ENCODE results near the gene CCDC88C. TPM values are rescaled to one million over a fixed set of nuclear protein-coding genes. Genes with fewer than 3 reads are reported as not detected.
"Not testable (repeated sequence)": the region's sequence is repeated elsewhere in the genome, so short reads cannot be mapped to it uniquely, and the experiment has no call there.

Gene CCDC88C
- polyA plus RNA-seq, 3 donors = 35.8 to 45.9 (median 37.3) TPM

DNA sequence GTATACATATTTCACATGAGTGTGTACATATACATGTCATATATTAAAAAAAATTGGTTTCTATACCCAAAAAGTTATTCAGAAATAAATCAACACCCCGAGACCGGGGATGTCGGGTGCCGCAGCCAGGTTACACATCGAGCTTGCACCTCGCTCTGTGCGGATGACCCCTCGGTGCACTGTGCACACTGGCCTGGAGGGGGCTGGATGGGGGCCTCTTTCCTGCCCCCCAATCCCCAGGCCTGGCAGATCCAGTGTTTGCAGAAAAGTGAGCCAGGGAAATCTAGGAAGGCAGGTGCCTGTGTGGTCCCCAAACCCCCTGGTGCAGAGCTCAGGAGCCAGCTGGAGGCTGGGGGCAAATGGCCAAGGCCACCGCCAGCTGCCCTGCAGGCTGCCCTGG lies 146.0 kb downstream of the CCDC88C start:
- DNase-seq (ENCODE audit: extremely low read depth in 1 of 11, low read depth in 9 of 11, low spot score in 4 of 11) = no peak

DNA sequence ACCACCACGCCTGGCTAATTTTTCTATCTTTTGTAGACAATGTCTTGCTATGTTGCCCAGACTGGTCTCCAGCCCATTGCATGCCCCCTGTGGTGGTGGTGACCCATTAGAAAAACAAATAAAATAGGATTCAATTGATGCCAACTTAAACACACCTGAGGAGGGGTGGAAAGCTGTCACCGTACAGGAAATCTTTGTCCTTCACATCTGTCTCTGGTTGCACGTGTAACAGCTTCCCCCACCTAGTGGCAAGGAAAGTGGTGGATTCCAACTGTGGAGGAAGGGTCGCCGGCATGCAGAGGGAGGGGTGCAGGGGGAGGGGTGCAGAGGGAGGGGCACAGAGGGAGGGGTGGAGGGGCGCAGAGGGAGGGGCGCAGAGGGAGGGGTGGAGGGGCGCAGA lies 147.0 kb downstream of the CCDC88C start:
- no peak for DNase-seq (ENCODE audit: extremely low read depth in 1 of 11, low read depth in 9 of 11, low spot score in 4 of 11)

DNA sequence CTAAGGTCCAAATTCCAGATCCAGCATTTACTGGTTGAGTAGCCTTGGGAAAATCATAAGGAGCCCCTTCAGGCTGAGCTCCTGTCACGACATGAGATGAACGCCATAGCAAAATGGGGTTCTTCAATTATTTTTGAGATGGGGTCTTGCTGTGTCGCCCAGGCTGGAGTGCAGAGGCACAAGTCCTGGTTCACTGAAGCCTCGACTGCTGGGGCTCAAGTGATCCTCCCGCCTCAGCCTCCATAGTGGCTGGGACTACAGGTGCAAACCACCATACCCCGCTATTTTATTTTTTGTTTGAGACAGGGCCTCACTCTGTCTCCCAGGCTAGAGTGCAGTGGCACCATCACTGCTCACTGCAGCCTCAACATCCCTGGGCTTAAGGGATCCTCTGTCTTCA lies 147.4 kb downstream of the CCDC88C start:
- no peak for DNase-seq (ENCODE audit: extremely low read depth in 1 of 11, low read depth in 9 of 11, low spot score in 4 of 11)

DNA sequence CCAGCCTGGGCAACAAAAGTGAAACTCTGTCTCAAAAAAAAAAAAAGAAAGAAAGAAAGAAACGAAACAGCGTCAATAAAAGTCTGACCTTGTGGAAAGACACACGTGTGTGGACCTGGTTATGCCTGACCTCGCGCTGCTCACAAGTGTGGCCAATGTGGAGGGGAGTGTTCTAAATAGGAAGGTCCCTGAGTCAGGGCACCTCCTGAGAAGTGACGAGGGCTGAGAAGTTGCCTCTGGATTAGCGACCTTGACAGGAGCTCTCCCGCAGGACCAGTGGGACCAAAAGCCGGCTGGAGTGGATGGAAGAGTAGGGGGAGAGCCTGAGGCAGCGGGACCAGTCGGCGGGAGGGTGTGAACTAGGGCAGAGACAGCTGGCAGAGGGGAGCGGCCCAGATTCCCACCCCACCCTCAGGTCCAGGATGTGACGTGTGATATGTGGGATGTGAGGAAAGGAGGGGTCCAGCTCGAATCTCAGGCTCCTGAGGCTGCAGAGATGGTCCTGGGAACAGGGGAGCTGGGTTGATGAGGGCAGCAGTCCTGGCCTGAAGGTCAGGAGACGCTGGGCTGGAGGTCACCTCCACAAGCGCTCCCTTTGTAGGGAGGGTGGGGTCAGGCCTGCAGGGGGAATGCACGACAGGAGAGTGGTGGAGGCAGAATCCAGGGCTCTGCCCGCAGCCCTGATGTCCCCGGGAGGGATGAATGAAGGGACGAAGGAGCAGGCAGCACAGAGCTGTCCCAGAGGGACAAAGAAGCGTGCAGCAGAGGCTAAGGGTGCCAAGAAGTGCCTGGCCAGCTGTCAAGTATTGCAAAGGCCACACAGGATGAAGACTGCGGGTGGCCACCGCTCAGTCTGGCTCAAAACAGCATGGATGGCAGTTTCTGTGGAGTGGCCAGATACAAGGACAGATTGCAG lies 148.3 kb downstream of the CCDC88C start:
- DNase-seq (ENCODE audit: extremely low read depth in 1 of 11, low read depth in 9 of 11, low spot score in 4 of 11) = no peak

DNA sequence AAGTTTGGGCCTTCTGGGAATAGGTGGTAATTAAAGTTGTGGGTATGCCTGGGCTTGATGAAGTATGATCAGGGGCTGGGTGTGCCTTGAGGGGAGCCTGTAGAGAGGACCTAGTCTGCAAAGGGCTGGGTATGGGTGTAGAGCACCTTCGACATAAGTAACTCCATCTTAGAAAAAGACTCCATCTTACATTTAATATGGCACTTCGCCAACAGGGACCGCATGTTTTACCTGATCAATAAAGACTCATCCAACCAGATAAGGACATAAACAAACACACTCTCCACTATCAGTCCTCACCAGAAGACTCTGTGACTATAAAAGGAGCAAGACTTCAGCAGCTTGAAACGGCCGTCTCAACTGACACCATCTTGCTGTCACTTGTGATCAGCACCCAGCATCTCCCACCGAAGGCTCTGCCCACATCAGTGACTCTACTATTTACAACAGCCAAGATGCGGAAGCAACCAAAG lies 149.6 kb downstream of the CCDC88C start:
- DNase-seq (ENCODE audit: extremely low read depth in 1 of 11, low read depth in 9 of 11, low spot score in 4 of 11) = no peak

DNA sequence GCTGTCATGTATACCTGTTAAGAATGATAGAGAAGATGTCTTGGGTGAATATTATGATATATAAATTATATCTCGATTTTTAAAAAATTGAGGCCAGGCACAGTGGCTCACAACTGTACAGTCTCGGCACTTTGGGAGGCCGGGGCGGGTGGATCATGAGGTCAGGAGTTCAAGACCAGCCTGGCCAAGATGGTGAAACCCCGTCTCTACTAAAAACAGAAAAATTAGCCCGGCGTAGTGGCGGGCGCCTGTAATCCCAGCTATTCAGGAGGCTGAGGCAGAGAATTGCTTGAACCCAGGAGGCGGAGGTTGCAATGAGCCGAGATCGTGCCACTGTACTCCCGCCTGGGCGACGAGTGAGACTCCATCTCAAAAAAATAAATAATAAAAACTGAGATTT lies 151.3 kb downstream of the CCDC88C start:
- DNase-seq (ENCODE audit: extremely low read depth in 1 of 11, low read depth in 9 of 11, low spot score in 4 of 11) = not testable (repeated sequence)

DNA sequence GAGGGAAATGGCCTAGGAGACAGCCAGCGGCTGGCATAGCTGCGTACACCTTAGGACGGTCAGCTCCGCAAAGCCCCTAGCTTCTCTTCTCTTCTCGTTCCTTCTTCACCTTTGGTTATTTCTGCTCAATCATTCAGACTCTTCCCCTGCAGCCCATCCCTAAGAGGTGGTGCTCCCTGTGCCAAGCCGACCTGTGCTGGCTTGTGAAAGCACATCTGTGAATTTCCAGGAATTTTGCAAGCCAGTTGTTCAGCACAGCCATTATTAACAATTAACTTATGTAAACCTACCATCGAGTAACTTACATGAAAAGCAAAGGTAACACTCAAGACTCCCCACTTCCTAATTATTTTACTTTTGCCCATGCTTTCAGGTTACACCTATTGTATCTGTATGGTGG lies 152.2 kb downstream of the CCDC88C start:
- no peak for DNase-seq (ENCODE audit: extremely low read depth in 1 of 11, low read depth in 9 of 11, low spot score in 4 of 11)

DNA sequence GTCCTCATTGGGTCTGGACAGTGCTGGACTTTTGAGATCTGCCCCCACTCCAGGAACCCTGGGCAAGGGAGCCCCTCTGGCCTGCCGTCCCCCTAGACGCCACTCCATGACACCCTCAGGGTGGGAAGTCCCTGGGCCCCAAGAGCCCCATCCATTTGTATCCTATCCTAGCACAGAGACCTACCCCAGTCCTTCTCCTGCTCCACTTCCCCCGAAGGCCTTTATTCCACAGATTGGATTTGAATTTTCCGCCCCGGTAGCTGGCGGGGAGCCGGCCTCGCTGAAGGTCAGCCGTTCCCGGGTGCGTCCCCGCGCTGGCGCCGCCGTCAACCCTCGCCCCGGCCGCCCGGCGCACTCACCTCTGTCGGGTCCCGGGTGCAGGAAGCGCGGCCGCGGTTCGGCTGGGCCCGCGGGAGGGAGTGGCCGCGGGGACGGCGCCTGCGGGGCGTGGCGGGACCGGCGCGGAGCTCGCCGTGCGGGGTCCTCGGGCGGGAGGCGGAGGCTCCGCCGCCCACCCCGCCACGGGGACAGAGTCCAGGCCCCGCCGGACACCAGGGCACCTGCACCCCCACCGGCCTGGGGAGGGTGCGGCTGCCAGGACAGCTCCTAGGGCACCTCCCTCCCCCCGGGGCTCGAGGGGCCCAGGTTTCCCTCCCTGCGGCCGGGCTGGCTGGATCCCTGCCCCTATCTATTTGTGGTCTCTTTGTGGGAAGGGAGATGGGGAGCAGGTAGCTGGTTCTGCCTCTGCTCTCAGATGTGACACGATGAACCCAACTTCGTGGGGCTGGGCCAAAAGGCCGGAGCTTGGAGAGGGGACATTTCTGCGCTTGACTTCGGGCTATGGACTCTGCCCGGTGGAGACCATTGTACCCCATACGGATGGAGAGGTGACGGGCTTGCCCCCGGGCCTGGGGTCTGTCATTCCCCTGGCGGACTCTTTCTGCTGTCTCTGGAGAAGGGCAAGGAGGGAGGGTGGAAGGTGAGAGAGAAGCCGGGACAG lies 153.2 kb downstream of the CCDC88C start:
- no peak for DNase-seq (ENCODE audit: extremely low read depth in 1 of 11, low read depth in 9 of 11, low spot score in 4 of 11)

DNA sequence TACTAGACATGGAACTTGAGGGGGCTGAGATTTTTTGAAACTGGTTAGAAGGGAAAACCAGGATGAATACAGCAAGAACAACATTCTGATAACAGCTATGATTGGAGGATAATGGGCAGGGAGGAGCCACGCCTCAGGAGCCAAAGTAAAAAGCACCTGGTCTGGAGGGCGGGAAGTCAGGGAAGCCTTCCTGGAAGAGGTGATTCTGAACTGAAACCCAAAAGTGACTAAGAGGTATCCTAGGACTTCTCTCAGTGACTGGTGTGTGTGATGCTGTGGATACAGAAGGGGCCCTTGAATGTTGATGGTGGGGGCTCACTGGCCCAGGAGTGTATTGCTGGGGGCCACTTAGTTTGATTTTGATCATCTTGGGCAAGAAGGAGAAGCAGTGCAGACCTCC lies 154.3 kb downstream of the CCDC88C start:
- no peak for DNase-seq (ENCODE audit: extremely low read depth in 1 of 11, low read depth in 9 of 11, low spot score in 4 of 11)

DNA sequence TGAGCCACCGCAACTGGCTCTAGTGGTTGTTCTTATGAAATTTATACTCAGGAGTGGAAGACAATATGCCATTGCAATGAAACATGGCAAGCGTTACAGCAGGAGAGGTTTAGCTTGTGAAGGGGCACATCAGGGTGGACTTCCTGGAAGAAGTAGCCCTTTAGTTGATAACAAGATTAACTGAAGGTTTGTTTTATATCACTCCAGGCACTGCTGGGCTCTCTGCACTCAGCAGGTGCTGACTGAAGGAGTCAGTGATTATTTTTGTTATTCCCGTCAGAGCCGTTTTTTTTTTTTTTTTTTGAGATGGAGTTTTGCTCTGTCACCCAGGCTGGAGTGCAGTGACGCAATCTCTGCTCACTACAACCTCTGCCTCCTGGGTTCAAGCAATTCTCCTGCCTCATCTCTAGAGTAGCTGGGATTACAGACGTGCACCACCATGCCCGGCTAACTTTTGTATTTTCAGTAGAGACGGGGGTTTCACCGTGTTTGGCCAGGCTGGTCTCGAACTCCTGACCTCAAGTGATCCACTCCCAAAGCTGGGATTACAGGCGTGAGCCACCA lies 155.6 kb downstream of the CCDC88C start:
- no peak for DNase-seq (ENCODE audit: extremely low read depth in 1 of 11, low read depth in 9 of 11, low spot score in 4 of 11)

DNA sequence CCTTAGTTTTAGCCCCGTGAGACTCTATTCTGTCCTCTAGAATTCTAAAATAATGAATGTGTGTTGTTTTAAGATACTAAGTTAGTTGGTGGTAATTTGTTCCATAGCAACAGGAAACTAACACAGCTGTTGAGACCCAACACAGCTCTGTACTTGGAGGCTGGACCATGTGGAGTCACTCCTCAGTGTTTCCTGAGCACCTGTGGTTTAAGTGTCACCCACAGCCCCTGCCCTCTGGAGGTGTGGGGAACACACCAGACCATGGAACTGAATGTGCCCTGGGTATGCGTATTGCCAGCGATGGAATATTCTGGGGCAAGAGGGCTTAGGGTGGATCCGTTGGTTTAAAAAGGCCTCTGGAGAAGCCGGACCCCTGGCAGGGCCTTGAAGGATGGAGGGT lies 156.5 kb downstream of the CCDC88C start:
- DNase-seq (ENCODE audit: extremely low read depth in 1 of 11, low read depth in 9 of 11, low spot score in 4 of 11) = no peak

DNA sequence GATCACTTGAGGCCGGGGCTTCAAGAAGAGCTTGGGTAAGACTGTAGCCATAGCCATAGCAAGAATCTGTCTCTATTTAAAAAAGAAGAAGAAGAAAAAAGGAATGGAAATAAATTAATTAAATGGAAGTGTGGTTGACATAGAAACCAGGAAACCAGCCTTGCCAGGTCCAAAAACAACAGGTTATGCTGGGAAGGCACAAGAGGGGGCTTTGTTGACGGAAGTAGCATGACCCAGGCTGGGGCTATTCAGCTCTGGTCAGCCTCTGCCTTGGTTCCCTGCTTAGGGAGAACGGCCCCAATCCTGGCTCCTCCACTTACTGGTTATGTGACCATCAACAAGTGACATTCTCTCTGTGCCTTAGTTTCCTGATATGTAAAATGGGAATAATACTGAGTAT lies 158.7 kb downstream of the CCDC88C start:
- no peak for DNase-seq (ENCODE audit: extremely low read depth in 1 of 11, low read depth in 9 of 11, low spot score in 4 of 11)

DNA sequence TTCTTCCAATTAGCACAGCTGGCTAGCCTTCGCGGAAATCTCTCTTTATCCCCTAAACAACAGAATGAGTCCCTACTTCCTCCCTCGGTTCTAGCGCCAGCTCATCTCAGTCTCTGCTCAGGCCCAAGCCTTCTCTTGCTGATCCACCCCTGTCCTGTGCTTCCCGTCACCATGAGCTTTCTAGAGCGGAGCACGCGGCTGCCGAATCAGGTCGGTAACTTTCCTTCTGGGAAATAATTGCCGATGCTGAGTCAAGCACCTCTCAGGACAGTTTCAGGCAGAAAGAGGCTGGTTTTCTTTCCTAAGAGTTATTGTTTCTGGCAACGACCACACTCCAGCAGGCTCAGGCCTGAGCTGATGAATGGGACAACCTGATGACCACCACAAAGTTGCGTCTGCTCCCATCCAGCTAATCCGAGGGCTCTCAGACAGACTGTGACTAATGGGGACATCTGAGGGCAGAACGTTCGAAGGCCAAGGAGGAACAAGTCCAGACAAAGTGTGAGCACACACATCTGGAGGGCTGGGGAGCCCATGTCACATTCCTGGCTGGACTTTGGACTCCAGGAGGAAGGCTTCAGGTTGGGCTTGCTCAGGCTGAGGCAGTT lies 159.5 kb downstream of the CCDC88C start:
- peak in 2 of 11 donors; percentile 18 to 46 for DNase-seq (ENCODE audit: extremely low read depth in 1 of 11, low read depth in 9 of 11, low spot score in 4 of 11)

DNA sequence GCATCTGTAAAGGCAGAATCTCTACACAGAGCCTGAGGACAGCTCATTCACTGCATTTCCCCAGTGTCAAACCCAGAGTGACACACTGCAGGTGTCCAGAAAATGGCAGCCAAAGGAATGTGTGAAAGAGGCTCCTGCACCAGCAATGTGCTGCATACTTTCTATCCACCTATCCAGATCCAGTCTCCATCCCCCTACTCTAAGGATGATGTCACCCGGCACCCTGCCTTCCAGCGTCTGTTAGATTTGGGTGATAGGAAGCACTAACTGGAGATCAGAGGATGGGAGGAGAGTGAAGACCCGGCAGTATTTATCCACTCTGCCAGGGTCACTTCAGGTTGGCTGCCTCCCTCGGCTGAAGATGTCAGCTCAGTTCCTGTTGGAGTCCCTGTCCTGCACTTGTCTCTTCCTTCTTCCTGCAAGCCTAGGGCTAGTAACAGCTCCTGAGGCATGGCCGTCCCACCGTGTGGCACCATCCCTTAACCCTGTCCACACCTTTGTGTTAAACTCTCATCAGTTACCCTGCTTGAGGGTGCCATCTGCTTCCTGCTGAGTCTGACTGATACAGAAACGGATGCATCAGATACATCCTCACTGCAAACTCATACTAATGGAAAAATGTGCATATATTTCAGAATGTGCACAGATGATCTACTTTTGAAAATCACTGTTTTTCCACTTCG lies 160.2 kb downstream of the CCDC88C start:
- DNase-seq (ENCODE audit: extremely low read depth in 1 of 11, low read depth in 9 of 11, low spot score in 4 of 11) = no peak

DNA sequence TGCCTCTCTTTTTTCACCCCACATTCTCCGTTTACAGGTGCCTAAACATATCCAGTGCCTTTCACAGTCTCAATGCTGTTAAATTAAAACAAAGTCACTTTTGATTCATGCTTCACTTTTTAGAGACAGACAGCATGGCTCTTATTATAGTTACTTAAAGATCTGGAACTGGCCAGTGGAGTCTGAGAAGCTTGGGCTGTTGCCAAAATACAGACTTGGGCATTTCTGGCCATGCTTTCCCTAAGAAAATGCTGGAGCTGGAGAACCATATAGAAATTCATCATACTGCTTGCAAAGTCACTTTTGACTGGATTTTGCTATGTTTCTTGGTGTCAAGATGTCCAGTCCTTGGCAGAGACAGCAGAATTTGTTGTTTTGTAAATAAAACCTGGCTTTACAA lies 161.0 kb downstream of the CCDC88C start:
- DNase-seq (ENCODE audit: extremely low read depth in 1 of 11, low read depth in 9 of 11, low spot score in 4 of 11) = no peak

DNA sequence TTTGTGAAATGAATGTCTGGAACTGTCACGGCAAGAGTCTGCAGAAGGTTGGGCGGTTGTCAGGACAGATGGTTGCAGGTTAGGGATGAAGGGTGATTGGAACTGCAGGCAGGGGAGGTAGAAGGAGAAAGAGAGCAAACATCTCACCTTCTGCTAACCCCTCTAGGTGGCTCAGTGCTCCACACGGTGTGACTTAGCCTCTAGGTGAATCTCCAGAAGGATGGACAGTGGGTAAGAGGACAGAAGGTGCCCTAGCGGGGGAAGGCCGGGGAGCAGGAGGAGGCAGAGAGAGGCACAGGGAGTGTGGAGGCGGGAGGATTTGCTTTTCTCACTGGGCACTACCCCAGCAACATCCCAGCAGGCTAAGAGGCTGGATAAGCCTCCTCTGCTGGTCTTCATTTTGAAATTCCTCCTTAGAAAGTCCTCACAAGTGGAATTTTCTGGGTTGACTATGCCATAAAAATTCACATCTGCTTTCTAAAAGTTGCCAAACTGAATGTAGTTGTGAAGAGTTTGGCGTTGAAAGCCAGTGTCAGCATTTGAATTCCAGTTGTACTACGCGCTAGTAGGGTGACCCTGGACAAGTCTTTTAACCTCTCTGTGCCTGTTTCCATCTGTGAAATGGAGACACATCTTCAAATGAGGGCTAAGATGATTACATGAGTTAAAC lies 162.5 kb downstream of the CCDC88C start:
- DNase-seq (ENCODE audit: extremely low read depth in 1 of 11, low read depth in 9 of 11, low spot score in 4 of 11) = no peak

DNA sequence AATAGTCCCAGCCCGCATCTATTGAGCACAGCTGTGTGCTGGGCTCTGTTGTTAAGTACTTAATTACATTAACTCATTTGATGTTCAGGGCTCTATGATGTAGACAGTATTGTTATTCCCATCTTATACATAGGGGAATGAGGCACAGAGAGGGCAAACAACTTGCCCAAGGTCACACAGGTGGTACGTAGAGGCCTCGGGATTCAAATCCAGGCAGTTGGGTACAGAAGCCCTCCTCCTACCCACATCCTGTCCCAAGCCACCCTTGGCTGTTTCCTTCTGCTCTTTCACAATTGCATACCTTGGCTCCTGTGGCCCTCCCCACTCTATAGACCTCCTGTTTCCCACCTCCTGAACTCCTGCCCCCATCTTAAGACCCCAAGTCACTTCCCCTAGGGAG lies 163.2 kb downstream of the CCDC88C start:
- DNase-seq (ENCODE audit: extremely low read depth in 1 of 11, low read depth in 9 of 11, low spot score in 4 of 11) = no peak

DNA sequence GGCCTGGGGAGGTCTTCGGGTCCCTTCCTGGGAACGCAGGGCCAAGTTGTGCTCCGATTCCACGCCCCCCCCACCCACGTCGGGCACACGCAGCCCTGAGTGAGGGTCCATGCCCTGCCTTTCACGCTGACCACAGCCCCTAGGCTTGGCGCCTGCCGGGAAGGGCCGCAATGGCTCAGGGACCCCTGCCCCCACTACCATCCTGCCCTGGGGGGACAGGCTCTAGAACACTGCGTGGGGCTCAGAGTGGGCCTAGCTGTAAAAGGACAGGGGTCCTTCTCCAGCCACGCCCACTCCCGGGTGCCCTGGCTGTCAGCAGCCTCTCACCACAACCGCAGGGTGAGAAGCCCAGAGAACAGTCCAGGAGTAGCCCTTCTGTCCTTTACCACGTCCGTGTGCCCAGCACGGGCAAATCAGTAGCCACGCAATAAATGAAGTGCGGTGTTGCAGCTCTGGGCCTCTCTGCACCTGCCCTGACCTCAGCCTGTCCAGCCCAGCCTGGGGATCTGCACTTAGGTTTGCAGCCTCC lies 163.8 kb downstream of the CCDC88C start:
- no peak for DNase-seq (ENCODE audit: extremely low read depth in 1 of 11, low read depth in 9 of 11, low spot score in 4 of 11)

All from renal cortex interstitium (tissue), 11 donors.